Neural cell (in vitro differentiated cells): ENCODE measurements around the gene LRRC14B. TPM values are rescaled to one million over a fixed set of nuclear protein-coding genes. Genes with fewer than 3 reads are reported as not detected.
"Not testable (repeated sequence)": the region's sequence is repeated elsewhere in the genome, so short reads cannot be mapped to it uniquely, and the experiment has no call there.

ENCODE experiments used
- H2AFZ ChIP-seq: fragments of 200-600, 300-800 bp; sonication (generic), shearing (Covaris generic); 2 replicates; pipeline ENCODE4 v1.6.0; 2014; ENCODE audit warnings: low read depth, mild to moderate bottlenecking, antibody characterized with exemption, low read length, moderate library complexity
- H3F3A ChIP-seq: fragments of 200-600 bp; shearing (Covaris generic); 2 replicates; pipeline ENCODE4 v1.6.1; 2016; ENCODE audit warnings: mild to moderate bottlenecking, moderate library complexity, mixed read lengths, antibody characterized with exemption, low read length; ENCODE audit not compliant: insufficient read depth, poor library complexity, severe bottlenecking
- H3K27ac ChIP-seq: fragments of 200-600, 300-800 bp; sonication (generic), shearing (Covaris generic); 2 replicates; pipeline ENCODE4 v1.5.1; 2014; ENCODE audit warnings: mild to moderate bottlenecking, low read length, moderate library complexity
- H3K27me3 ChIP-seq: fragments of 300-800, 200-600 bp; sonication (generic), shearing (Covaris generic); 2 replicates; pipeline ENCODE4 v1.6.0; 2014; ENCODE audit warnings: mild to moderate bottlenecking, low read depth, low read length, moderate library complexity; ENCODE audit not compliant: insufficient read depth
- H3K36me3 ChIP-seq: fragments of 300-800, 200-600 bp; sonication (generic), shearing (Covaris generic); 2 replicates; pipeline ENCODE4 v1.5.1; 2014; ENCODE audit warnings: mild to moderate bottlenecking, antibody characterized with exemption, low read length, moderate library complexity; ENCODE audit not compliant: insufficient read depth
- H3K4me2 ChIP-seq: fragments of 300-800, 200-600 bp; sonication (generic), shearing (Covaris generic); 2 replicates; pipeline ENCODE4 v1.6.0; 2014; ENCODE audit warnings: mild to moderate bottlenecking, low read length
- H3K4me3 ChIP-seq: fragments of 300-800, 200-600 bp; sonication (generic), shearing (Covaris generic); 2 replicates; pipeline ENCODE4 v1.5.1; 2014; ENCODE audit warnings: mild to moderate bottlenecking, low read length, moderate library complexity
- H3K79me2 ChIP-seq: fragments of 200-600 bp; shearing (Covaris generic); replicated peaks from 2 replicates; pipeline ENCODE4 v1.6.0; 2014; ENCODE audit warnings: mild to moderate bottlenecking, low read length, moderate library complexity; ENCODE audit not compliant: insufficient read depth
- H3K9ac ChIP-seq: fragments of 300-800, 200-600 bp; sonication (generic), shearing (Covaris generic); 2 replicates; pipeline ENCODE4 v1.6.1; 2016; ENCODE audit warnings: mild to moderate bottlenecking, low read length, mixed read lengths
- H3K9me2 ChIP-seq: fragments of 200-600 bp; shearing (Covaris generic); 2 replicates; pipeline ENCODE4 v1.6.1; 2016; ENCODE audit warnings: mild to moderate bottlenecking, low read length, mixed read lengths; ENCODE audit not compliant: insufficient read depth
- H3K9me3 ChIP-seq: fragments of 200-600, 300-800 bp; sonication (generic), shearing (Covaris generic); 2 replicates; pipeline ENCODE4 v1.6.1; 2016; ENCODE audit warnings: mild to moderate bottlenecking, mixed run types, low read length, moderate library complexity, mixed read lengths
- H4K20me1 ChIP-seq: fragments of 200-600 bp; shearing (Covaris generic); 2 replicates; pipeline ENCODE4 v1.6.1; 2016; ENCODE audit warnings: mild to moderate bottlenecking, mixed run types; ENCODE audit not compliant: insufficient read depth
- CTCF ChIP-seq: fragments of 450-650 bp; IDR thresholded peaks from 2 replicates; pipeline ENCODE4 v1.5.1; 2014; ENCODE audit warnings: antibody characterized with exemption, mild to moderate bottlenecking, moderate library complexity; ENCODE audit not compliant: poor library complexity, severe bottlenecking
- EP300 ChIP-seq: fragments of 450-650 bp; conservative IDR thresholded peaks from 2 replicates; pipeline ENCODE4 v1.6.1; 2014; ENCODE audit warnings: antibody characterized with exemption, mild to moderate bottlenecking, moderate library complexity; ENCODE audit not compliant: poor library complexity, severe bottlenecking
- EZH2 ChIP-seq: fragments of 200-600, 300-800 bp; shearing (Covaris generic), sonication (generic); IDR thresholded peaks from 2 replicates; pipeline ENCODE4 v1.6.1; 2014; ENCODE audit warnings: antibody characterized with exemption, low read length, borderline replicate concordance, mild to moderate bottlenecking; ENCODE audit not compliant: insufficient read depth, poor library complexity, severe bottlenecking
- MXI1 ChIP-seq: fragments of 450-650 bp; conservative IDR thresholded peaks from 2 replicates; pipeline ENCODE4 v1.6.1; 2014; ENCODE audit warnings: antibody characterized with exemption, mild to moderate bottlenecking; ENCODE audit not compliant: poor library complexity, severe bottlenecking
- POLR2AphosphoS5 ChIP-seq: IDR thresholded peaks from 2 replicates; pipeline ENCODE4 v1.6.1; 2012
- RAD21 ChIP-seq: fragments of 450-650 bp; conservative IDR thresholded peaks from 2 replicates; pipeline ENCODE4 v1.6.1; 2014; ENCODE audit warnings: antibody characterized with exemption, mild to moderate bottlenecking, moderate library complexity
- REST ChIP-seq: IDR thresholded peaks from 2 replicates; pipeline ENCODE4 v1.6.1; 2012; ENCODE audit warnings: borderline replicate concordance
- SMC3 ChIP-seq: fragments of 450-650 bp; conservative IDR thresholded peaks from 2 replicates; pipeline ENCODE4 v1.6.1; 2014; ENCODE audit warnings: antibody characterized with exemption, mild to moderate bottlenecking, moderate library complexity; ENCODE audit not compliant: poor library complexity
- TAF1 ChIP-seq: IDR thresholded peaks from 2 replicates; pipeline ENCODE4 v1.6.1; 2012; ENCODE audit warnings: low read depth
- polyA plus RNA-seq: library from polyadenylated mRNA; depleted of rRNA; stranded (reverse); fragments of >200 nt; gene quantifications from 2 replicates; pipeline ENCODE4 v1.2.3, GENCODE V29; 2014

Gene LRRC14B
- polyA plus RNA-seq, 1 donor from 2014 or later: not detected

- Histone ChIP-seq H3K36me3 (no peaks in the 10 kb centered on the region), H3K9ac (peak overlapping the region; percentile 80), H3K9me2 (no peaks in the 10 kb centered on the region), H3F3A (no peaks in the 10 kb centered on the region), H4K20me1 (no peaks in the 10 kb centered on the region), H2AFZ (no peak overlapping the region), H3K27ac (no peak overlapping the region), H3K4me2 (peak overlapping the region; percentile 76), H3K4me3 (peak overlapping the region; percentile 94), H3K9me3 (no peaks in the 10 kb centered on the region), H3K79me2 (peaks cover 31% of the 10 kb centered on the region), H3K27me3 (no peaks in the 10 kb centered on the region)
- TF ChIP-seq POLR2AphosphoS5 (no peak), CTCF (no peak), RAD21 (no peak), REST (no peak), MXI1 (no peak), EZH2 (no peak), SMC3 (no peak), EP300 (no peak), TAF1 (no peak)
Observed at GRCh38 chr5:219460-219863, 28.2 kb downstream of the LRRC14B start.

GRCh38 chr5:219991-220390, 28.7 kb downstream of the LRRC14B start:
- Histone ChIP-seq H3F3A (no peaks in the 10 kb centered on the region), H3K36me3 (no peaks in the 10 kb centered on the region), H3K79me2 (peaks cover 31% of the 10 kb centered on the region), H3K27me3 (no peaks in the 10 kb centered on the region), H3K4me3 (peak overlapping the region; percentile 94), H4K20me1 (no peaks in the 10 kb centered on the region), H3K4me2 (peak overlapping the region; percentile 76), H2AFZ (no peak overlapping the region), H3K9me3 (no peaks in the 10 kb centered on the region), H3K27ac (no peak overlapping the region), H3K9me2 (no peaks in the 10 kb centered on the region), H3K9ac (no peak overlapping the region)
- TF ChIP-seq TAF1 (no peak), REST (no peak), POLR2AphosphoS5 (no peak), MXI1 (no peak)

- not testable (repeated sequence) for H3K27ac ChIP-seq, H2AFZ ChIP-seq, H3K36me3 ChIP-seq, H3K9me3 ChIP-seq, H3K27me3 ChIP-seq, H3F3A ChIP-seq, H3K4me3 ChIP-seq, H4K20me1 ChIP-seq, H3K9ac ChIP-seq, H3K4me2 ChIP-seq, H3K9me2 ChIP-seq
- H3K79me2 ChIP-seq: peaks cover 31% of the 10 kb centered on the region
Observed at GRCh38 chr5:222951-223715, 31.8 kb downstream of the LRRC14B start.
